ENCODE data around the gene SCARF2.

SCARF2 gene

GRCh38 chr22:20439928-20440575, 2.4 kb upstream of the SCARF2 start:
- no peak for DNase-seq

GRCh38 chr22:20439556-20439927, 1.9 kb upstream of the SCARF2 start:
- DNase-seq: no peak

GRCh38 chr22:20438678-20439492, 1.3 kb upstream of the SCARF2 start:
- no peak for DNase-seq

GRCh38 chr22:20438427-20438677, 727 bp upstream of the SCARF2 start:
- no peak for DNase-seq

GRCh38 chr22:20436768-20437612, 635 bp downstream of the SCARF2 start:
- DNase-seq: no peak

- no peak for DNase-seq
Observed at GRCh38 chr22:20436307-20436767, 1.3 kb downstream of the SCARF2 start.

- no peak for DNase-seq
Observed at GRCh38 chr22:20435436-20436306, 2.0 kb downstream of the SCARF2 start.

- DNase-seq: no peak
Observed at GRCh38 chr22:20434773-20435172, 2.9 kb downstream of the SCARF2 start.

- no peak for DNase-seq
Observed at GRCh38 chr22:20434264-20434751, 3.3 kb downstream of the SCARF2 start.

- no peak for DNase-seq
Observed at GRCh38 chr22:20433686-20434241, 3.9 kb downstream of the SCARF2 start.

GRCh38 chr22:20433191-20433590, 4.4 kb downstream of the SCARF2 start:
- DNase-seq: no peak

- DNase-seq: no peak
Observed at GRCh38 chr22:20432244-20432686, 5.4 kb downstream of the SCARF2 start.

- no peak for DNase-seq
Observed at GRCh38 chr22:20431511-20432192, 6.0 kb downstream of the SCARF2 start.

GRCh38 chr22:20430720-20431510, 6.7 kb downstream of the SCARF2 start:
- peak; percentile 59 for DNase-seq

GRCh38 chr22:20430101-20430719, 7.4 kb downstream of the SCARF2 start:
- DNase-seq: peak; percentile 26

GRCh38 chr22:20429254-20430100, 8.1 kb downstream of the SCARF2 start:
- peak; percentile 85 for DNase-seq

- no peak for DNase-seq
Observed at GRCh38 chr22:20428496-20429253, 8.9 kb downstream of the SCARF2 start.

GRCh38 chr22:20427945-20428417, 9.6 kb downstream of the SCARF2 start:
- no peak for DNase-seq

All from CD4-positive, alpha-beta T cell treated with Interleukin-17A for 1 hour (primary cell).